ENCODE measurements around the gene CCHCR1. TPM values are rescaled to one million over a fixed set of nuclear protein-coding genes. Genes with fewer than 3 reads are reported as not detected.
"Not testable (repeated sequence)": the region's sequence is repeated elsewhere in the genome, so short reads cannot be mapped to it uniquely, and the experiment has no call there.

Gene CCHCR1
- total RNA-seq (2021; fragmentation: NEBNext Ultra II Directional; extraction: Animal tissue kit (Norgen Biotek cat#: 25700)), result 10 to 100 TPM; 12.0 to 24.3 (median 23.5) TPM
- long read RNA-seq, partial matches to known transcripts, result 3 of 11 reads
- long read RNA-seq, other reads (novel, unspliced or antisense), result 3 of 11 reads

GRCh38 chr6:31157513-31158139 lies at the start of gene CCHCR1:
TSS of gene CCHCR1 (minus strand) at chr6:31157802. CDS start at chr6:31157600, 202 bp downstream.
- Mint-ChIP-seq H3K4me1 (ENCODE audit: low read depth) (peaks cover 32% of the 10 kb centered on the region), H3K36me3 (ENCODE audit: low read depth) (peaks cover 14% of the 10 kb centered on the region), H3K27me3 (ENCODE audit: insufficient read depth) (peaks cover 4% of the 10 kb centered on the region), H3K9me3 (no peaks in the 10 kb centered on the region), H3K27ac (peak within 1 kb of the TSS; percentile 83), H3K4me3 (peak within 1 kb of the TSS; percentile 98)
- no peak for TF ChIP-seq CTCF (IDR thresholded peaks at IDR 0.05)
- no peak for DNase-seq

DNA sequence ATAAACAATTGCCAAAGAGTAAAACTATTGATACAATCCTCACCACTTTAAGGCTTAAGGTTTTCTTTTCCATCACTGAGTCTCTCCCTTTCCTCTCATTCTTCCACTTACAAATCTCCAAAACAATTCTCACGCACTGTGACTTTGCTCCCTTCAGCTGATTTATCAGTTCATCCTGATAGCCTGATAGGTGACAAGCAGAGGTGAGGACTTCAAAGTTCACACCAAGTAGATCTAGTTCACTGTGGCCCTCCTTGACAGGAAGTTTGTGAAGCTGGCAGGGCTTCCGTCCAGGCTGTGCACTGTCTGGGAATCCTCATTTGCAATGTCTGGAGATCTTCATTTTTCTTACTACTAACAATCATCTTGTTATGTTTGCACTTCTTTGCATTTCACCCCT lies 48.0 kb upstream of the CCHCR1 start:
- H3K27me3 Mint-ChIP-seq (ENCODE audit: insufficient read depth), result no peaks in the 10 kb centered on the region
- no peak for TF ChIP-seq CTCF (IDR thresholded peaks at IDR 0.05)
- H3K4me1 Mint-ChIP-seq (ENCODE audit: low read depth), result peaks cover 31% of the 10 kb centered on the region
- no peak overlapping the region for H3K4me3 Mint-ChIP-seq
- no peak overlapping the region for H3K27ac Mint-ChIP-seq
- no peaks in the 10 kb centered on the region; the same call in 1 of the 2 replicates for H3K9me3 Mint-ChIP-seq
- no peak for DNase-seq
- H3K36me3 Mint-ChIP-seq (ENCODE audit: low read depth), result peaks cover 10% of the 10 kb centered on the region

DNA sequence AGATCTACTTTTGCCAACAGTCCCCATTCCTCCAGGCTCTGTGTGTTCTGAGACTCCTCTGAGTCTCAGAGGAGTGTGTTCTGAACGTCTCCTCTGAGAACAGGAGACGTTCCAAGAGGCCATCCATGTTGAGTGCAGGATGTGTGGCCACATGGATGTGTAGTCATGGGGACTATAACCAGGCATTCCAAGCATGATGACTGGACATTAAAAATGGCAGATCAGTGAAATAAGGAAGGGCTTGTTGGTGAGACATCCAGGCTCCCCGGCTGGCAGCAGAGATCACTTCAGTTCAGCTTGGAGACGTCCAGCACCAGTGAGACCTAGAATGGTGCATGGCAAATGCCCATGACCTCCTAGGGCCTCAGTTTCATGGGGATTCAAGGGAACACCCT lies 47.1 kb upstream of the CCHCR1 start:
- Mint-ChIP-seq H3K27ac (peak overlapping the region; percentile 88), H3K36me3 (ENCODE audit: low read depth) (peaks cover 18% of the 10 kb centered on the region), H3K4me3 (peak overlapping the region; percentile 87), H3K4me1 (ENCODE audit: low read depth) (peaks cover 31% of the 10 kb centered on the region), H3K9me3 (no peaks in the 10 kb centered on the region; the same call in 1 of the 2 replicates), H3K27me3 (ENCODE audit: insufficient read depth) (no peaks in the 10 kb centered on the region)
- no peak for DNase-seq
- no peak for TF ChIP-seq CTCF (IDR thresholded peaks at IDR 0.05)

- Mint-ChIP-seq H3K9me3 (no peaks in the 10 kb centered on the region; the same call in 1 of the 2 replicates), H3K36me3 (ENCODE audit: low read depth) (peaks cover 18% of the 10 kb centered on the region), H3K4me1 (ENCODE audit: low read depth) (peaks cover 31% of the 10 kb centered on the region), H3K27ac (peak overlapping the region; percentile 88), H3K27me3 (ENCODE audit: insufficient read depth) (no peaks in the 10 kb centered on the region), H3K4me3 (peak overlapping the region; percentile 87)
- peak; percentile 52 for DNase-seq
- TF ChIP-seq CTCF (IDR thresholded peaks at IDR 0.05), result no peak
Measured at GRCh38 chr6:31203345-31203979, 45.9 kb upstream of the CCHCR1 start.

- TF ChIP-seq CTCF (IDR thresholded peaks at IDR 0.05), result no peak
- peaks cover 18% of the 10 kb centered on the region for H3K36me3 Mint-ChIP-seq (ENCODE audit: low read depth)
- no peak for DNase-seq
- no peaks in the 10 kb centered on the region for H3K27me3 Mint-ChIP-seq (ENCODE audit: insufficient read depth)
- H3K4me1 Mint-ChIP-seq (ENCODE audit: low read depth), result peaks cover 31% of the 10 kb centered on the region
- peak overlapping the region; percentile 33; the same call in 1 of the 2 replicates for H3K4me3 Mint-ChIP-seq
- H3K27ac Mint-ChIP-seq, result peak overlapping the region; percentile 88
- no peaks in the 10 kb centered on the region; the same call in 1 of the 2 replicates for H3K9me3 Mint-ChIP-seq
Measured at GRCh38 chr6:31202259-31203166, 44.9 kb upstream of the CCHCR1 start.

GRCh38 chr6:31199105-31199452 lies 41.5 kb upstream of the CCHCR1 start:
- peak overlapping the region; percentile 94 for H3K4me3 Mint-ChIP-seq
- H3K4me1 Mint-ChIP-seq (ENCODE audit: low read depth), result peaks cover 33% of the 10 kb centered on the region
- not testable (repeated sequence) for H3K9me3 Mint-ChIP-seq; DNase-seq; H3K27ac Mint-ChIP-seq; H3K27me3 Mint-ChIP-seq (ENCODE audit: insufficient read depth)
- peaks cover 23% of the 10 kb centered on the region for H3K36me3 Mint-ChIP-seq (ENCODE audit: low read depth)
